Stimulated activated CD8-positive, alpha-beta memory T cell treated with anti-CD3 and anti-CD28 coated beads, Interleukin-7, amount 100 ng/mL, for 1 hour (primary cell): ENCODE data around the gene GP1BB.
"Not testable (repeated sequence)": the region's sequence is repeated elsewhere in the genome, so short reads cannot be mapped to it uniquely, and the experiment has no call there.

Source experiments
- DNase-seq, 2 donors: peaks; one replicate each; pipeline ENCODE4 v3.0.0-alpha.2; 2020; ENCODE audit warnings: low read depth in 2 of 2

GP1BB gene

DNA sequence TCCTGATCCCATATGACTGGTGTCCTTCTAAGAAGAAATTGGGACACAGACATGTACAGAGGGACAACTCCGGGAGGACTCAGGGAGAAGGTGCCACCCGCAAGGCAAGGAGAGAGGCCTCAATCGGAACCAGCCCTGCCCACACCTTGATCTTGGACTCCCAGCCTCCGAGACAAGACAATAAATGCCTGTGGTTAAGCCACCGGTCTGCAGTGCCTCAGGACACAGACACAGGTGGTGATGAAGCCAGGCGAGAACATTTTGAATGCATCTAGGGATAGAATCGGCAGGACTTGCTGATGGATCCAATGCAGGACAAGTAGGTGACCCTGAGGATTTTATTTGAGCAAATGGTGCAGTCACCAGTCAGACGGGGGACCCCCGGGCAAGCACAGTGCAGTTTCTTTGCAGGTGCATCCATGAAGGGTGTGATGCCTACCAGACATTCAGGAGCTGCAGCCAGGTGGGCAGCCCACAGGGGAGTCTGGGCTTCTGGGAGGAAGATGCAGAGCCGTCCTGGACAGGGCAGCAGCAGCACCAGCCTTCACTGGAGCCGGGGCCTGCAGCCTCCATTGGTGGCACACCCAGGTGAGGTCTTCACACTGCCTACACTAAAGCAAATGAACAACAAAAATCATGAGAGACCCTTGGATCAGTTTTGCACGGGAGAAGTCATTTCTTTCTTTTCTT, 29.2 kb upstream of the GP1BB start:
- DNase-seq, result no peak

DNA sequence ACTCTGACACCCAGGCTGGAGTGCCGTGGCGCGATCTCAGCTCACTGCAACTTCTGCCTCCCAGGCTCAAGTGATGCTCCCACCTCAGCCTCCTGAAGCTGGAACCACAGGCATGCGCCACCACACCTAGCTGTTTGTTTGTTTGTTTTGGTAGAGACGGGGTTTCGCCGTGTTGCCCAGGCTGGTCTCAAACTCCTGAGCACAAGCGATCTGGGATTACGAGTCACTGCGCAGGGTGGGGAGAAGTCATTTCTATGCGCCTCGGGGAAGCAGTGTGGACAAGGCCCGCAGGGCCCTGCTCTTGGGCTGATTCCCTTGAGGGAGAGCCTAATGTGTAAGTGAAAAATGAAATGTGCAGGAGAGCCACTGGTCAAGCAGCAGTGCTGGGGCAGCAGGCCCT, 28.6 kb upstream of the GP1BB start:
- DNase-seq, result no peak

DNA sequence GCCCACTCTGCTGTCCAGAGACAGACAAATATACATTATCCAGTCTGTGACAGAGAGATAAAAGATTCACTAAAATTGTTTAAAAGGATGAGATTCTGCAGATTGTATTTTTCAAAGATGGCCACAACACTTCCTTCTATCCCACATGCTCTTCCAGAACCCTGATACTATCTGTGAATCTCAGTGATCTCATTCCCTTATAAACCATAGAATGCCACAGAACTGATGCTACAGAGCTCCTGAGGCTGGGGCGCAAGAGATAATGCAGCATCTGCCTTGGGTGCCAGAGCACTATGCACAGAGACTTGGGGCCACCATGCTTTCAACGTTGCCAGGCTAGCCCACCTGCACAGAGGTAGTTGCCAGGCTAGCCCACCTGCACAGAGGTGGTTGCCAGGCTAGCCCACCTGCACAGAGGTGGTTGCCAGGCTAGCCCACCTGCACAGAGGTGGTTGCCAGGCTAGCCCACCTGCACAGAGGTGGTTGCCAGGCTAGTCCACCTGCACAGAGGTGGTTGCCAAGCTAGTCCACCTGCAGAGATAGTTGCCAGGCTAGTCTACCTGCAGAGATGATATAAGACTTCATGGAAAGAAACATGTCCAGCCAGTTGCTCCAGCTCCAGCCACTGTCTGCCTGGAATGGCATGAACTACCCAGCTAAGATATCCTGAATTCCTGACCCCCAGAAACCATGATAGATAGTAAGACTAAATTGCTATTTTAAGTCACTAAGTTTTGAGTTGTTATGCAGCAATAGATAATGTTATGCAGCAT, 26.6 kb upstream of the GP1BB start:
- DNase-seq, result no peak

DNA sequence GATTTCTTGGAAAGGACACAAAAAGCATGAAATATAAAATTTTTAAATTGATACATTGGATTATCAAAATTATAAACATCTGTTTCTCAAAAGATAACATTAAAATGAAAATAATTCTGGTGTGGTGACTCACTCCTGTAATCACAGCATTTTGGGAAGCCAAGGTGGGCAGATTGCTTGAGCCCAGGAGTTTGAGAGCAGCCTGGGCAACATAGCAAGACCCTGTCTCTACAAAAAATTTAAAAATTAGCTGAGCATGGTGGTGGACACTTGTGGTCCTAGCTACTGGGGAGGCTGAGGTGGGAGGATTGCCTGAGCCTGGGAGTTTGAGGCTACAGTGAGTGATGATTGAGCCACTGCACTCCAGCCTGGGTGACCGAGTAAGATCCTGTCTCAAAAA, 25.5 kb upstream of the GP1BB start:
- not testable (repeated sequence) for DNase-seq

DNA sequence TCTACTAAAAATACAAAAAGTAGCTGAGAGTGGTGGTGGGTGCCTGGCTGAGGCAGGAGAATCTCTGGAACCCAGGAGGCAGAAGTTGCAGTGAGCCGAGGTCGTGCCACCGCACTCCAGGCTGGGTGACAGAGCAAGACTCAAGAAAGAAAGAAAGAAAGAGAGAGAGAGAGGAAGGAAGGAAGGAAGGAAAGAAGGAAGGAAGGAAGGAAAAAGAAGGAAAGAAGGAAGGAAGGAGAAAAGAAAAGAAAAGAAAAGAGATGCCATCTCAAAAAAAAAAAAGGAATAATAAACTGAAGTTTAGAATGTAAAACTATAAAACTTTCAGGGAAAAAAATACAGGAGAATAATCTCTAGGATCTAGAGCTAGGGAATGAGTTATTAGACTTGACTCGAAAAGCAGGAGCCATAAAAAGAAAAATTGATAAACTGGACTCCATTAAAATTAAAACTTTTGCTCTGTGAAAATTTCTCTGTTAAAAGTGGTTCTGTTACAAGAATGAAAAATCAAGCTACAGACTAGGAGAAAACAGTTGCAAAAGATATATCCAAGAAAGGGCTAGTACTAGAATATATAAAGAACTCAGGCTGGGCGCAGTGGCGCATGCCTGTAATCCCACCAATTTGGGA, 22.4 kb upstream of the GP1BB start:
- no peak for DNase-seq

DNA sequence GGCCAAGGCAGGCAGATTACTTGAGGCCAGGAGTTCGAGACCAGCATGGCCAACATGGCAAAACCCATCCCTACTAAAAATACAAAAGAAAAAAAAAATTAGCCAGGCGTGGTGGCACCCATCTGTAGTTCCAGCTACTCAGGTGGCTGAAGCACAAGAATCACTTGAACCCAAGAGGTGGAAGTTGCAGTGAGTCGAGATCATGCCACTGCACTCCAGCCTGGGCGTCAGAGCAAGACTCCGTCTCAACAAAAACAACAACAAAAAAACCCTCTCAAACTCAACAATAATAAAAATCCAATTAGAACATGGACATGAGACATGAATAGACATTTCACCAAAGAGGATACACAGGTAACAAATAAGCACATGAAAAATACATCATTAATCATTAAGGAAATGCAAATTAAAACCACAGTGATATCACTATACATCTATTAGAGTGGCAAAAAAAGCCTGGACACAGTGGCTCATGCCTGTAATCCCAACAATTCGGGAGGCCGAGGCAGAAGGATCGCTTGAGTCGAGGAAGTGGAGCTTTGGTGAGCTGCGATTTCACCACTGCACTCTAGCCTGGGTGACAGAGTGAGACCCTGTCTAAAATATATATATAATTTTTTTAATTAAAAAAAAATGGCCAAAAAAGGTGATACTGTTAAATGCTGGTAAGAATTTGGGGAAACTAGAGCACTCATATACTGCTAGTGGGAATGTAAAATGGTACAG, 21.8 kb upstream of the GP1BB start:
- no peak for DNase-seq

DNA sequence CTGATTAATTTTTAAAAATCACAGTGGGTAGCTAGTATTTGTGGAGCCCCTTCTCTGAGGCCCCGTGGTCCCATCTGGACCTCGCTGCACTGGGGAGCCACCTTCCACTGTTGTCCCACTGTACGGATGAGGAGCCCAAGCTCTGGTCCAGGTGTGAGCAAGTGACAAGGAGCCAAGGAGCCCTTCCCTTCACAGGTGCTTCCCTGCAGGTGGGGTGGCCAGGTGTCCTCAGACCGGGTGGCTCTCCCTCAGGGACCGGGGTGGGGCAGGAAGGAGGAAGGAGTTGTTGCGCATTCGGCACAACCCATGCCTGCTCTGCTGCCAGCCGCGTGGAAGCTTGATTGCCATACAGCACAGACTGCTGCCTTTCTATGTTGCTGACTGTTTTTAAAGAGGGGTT, 19.5 kb upstream of the GP1BB start:
- DNase-seq, result no peak

DNA sequence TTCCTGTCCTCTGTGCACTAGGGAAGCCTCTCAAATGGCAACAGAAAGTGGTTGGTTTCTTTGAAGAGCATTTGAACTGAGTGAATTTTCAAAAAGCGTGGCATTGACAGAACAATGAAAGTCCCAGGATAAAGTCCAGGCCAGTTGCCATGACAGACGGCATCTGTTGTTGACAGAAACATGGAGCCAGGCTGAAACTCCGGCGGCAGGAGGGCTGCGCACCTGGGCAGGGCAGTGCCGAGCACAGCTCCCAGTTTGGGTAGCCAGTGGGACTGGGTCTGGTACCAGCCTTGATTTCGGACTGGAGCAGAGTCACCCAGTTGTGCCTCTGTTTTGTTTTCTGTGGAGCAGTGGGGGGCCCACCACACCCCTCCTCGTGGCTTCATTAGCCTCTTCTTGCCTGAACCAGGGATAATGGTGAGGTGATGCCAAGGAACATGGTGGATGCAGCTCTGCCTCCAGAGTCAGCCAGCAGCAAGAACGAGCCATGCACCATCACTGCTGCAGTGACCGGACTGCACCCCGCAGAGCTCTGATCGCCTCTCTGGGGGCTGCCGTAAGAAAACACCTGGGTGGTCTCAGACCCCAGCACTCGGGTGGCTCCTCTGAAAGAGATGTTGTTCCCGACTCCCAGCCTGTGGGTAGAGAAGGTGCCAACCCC, 18.9 kb upstream of the GP1BB start:
- no peak for DNase-seq

DNA sequence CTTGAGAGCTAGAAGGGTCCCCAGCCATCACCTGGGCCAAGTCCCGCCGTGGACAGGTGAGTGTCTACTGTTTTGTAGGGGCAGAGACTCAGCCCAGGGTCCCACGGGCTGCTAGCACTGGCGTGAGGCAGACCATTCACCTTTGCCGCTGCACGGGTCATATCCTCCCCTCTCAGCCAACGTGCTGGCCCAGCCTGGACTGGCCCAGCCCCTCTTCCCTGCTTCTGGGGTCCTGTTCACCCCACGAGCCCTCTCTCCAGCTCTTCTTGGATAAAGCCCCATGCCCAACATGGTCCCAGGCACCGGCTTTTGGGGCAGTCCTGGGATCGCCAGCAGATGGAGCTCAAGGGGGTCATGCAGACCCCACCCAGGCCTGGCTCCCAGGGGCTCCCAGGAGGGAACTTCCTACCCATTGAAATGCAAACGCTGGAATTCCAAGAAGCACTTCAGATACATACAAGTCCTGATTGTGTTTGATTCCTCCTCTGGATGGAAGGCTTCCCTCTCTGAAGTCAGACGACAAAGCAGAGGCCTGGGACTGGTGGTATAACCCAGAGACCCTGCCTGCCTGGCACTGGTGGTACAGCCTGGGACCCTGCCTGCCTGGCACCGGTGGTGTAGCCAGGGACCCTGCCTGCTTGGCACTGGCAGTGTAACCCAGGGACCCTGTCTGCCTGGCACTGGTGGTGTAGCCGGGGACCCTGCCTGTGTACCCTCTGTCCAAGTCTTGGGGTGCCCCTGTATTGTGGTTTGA, 18.0 kb upstream of the GP1BB start:
- no peak for DNase-seq

DNA sequence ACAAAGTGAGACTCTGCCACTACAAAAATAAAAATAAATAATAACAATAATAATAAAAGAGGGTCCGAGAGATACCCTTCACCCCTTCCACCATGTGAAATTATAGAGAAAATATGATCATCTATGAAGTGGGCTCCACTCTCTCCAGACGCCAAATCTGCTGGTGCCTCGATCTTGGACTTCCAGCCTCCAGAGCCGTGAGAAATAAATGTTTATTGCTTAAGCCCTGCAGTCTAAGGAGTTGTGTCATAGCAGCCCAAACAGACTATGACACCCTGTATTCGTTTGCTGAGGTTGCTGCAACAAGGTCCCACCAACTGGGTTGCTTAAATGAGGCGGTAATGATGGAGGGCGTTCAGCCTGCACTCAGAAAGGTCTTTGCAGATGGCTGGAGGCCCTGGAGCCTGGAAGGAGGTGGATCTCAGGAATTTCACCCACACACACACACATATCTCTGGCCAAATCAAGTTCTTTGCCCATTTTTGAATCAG, 16.6 kb upstream of the GP1BB start:
- no peak for DNase-seq

DNA sequence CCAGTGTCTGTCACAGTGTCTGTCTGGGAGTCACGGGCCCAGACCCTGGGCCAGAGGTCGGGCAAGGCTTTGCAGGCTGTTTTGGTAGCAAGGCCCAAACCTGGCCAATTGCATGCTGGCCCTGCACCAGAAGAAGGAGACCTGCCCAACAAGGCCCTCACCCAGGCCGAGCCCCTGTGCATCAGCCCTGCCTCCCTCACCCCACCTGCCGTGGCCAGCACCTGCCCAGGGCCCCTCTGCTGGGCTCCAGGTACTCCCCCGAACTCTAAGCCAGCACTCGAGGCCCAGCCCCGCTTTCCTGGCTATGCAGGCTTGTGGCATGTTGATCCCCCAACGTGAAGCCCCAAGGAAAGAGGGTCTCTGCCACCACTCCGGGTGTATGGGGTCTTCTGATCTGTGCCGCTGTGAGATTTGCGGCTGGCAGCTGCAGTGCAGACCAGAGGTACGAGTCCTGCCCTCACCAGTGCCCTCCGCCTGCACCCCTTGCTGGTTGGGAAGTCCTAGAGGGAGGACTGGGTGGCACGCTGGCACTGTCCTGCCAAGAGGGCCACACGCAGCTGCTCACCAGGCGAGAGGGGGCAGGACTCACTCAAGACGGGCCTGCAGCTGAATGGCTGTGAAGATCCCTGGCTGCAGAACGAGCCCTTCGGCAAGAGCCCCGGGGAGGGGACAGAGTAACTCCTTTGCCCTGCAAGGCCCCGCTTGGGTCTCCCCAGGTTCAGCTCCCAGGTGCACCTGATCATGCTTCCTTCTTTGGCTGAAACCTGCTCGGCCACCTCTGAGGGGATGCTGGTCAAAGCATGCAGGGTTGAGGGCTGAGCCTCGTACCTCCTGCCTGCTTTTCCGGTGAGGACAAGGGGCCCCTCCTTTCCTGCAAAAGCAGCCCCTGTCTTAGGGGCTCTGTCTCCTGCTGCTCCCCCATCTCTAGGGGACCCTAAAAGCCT, 15.7 kb upstream of the GP1BB start:
- no peak for DNase-seq

DNA sequence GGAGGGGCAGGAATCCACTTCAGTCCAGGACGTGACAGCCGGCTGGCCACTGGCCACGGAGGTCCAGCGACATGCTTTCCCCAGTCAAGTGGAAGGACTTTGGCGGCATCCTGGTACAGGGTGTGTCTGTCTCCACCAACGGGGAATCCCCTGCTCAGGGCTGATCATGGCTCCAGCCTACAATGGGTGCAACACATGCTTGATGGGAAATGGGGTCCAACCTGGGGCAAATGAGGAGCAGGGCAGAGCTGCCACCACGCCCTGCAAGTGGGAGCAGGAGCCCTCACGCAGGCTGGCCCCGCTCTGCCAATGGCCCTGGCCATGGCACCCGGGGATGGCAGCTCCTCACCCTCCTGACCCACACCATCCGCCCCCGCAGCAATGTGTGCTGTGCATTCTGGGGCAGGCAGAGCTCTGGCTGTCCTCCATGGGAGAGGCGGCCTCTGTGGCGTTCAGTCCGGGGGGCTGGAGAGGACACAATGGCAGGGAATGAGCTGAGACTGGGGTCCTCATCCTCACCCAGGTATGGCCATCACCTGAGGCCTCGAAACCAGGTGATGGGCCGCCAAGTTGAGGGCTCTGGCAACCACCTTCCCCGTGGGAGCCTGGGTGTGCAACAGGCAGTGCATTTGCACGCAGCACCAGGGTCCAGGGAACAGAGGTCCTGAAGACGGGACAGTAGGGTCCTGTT, 14.9 kb upstream of the GP1BB start:
- DNase-seq, result no peak

DNA sequence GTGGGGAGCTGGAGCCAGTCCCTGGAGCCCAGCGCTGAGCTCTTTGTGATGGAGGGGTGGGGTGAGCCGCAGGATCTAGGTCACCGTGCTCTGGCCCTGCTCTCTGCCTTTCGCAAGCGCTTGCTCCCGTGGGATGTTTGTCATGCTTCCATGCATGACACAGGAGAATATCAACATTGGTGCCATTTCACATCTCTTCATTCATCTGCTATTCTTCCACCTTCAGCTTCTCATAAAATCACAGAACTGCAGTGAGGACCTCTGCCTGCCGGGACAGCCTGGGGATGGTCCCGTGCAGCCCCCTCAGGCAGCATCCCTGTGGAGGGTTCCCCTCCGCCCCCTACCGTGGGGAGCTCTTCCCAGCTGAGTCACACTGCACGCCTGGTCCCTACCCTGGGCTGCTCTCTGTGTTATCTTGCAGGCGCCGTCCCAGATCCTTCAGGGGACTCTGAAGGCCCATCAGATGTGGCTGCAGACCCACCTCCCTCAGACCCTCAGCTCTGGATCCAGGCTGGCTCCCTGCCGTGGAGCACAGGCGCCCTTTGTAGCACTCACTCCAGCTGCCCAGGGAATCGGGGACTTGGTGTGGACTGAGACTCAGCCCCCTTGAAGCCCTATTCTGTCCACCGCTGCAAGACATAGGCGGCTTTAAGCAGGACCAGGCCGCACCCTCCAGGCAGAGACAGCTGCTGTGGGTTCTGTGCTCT, 14.1 kb upstream of the GP1BB start:
- no peak for DNase-seq

DNA sequence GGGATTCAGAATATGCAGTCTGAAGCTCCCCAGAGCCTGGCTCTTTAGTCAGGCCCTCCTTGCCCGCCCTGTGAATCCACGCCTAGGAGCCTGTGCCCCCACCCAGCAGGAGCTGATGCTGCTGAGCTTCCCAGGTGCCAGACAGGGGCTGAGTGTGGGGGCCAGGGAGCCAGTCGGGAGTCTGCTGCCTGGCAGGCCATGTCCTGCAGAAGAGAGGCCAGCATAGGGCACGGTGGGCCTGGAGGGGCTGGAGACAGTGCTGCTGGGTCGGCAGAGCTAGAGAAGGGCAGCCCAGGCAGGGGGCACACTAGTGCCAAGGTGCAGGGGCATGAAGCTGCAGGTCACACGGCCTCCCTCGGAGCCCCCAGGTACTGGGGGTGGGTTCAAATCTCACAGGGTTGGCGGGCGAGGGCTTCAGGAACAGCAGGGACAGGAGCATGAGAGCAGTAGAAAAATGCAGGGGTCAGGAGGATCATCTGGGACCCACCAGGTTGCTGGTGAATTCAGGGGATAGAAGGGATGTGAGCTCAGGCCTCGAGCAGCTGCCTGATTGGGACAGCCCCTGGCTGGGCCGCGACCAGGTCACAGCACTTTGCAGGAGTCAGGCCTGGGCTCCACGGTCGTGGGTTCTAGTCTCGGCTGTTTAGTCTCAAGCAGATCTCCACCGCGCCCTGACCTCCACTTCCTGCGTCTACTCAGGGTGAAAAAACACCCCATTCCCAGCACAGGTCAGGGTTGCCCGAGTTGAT, 13.1 kb upstream of the GP1BB start:
- no peak for DNase-seq

DNA sequence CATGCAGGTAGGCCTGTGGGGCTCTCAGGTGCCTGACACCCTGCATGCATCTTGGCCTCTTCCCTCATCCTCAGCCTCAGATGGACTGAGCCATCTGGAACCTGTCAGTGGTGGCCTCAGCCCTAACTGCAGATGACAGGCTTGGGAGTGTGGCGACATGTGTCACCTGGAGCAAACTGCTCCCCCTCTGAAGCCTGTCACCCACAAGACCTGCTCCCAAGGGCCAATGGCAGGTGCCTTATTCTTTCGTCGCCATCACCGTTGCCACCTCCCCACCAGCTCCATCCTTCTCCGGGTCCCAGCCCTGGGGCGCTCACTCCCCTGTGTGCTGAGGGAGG, 12.6 kb upstream of the GP1BB start:
- no peak for DNase-seq

DNA sequence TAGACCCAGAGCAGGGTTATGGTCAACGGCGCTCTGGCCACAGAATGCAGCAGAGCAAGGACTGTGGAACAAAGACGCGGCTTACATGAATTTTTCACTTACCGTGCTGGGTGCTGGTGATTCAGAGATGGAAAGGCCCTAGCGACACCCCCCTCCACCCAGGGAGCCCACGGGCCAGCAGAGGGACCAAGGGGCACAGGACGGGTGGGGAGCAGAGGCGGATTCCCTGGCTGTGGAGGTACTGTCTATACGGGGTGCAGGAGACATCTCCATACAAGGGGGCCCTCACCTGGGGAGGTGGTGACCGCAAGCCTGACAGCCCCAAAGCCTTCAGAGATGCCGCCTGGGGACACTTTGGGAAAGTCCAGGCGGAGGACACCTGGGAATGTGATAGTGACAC, 10.1 kb upstream of the GP1BB start:
- DNase-seq, result no peak

DNA sequence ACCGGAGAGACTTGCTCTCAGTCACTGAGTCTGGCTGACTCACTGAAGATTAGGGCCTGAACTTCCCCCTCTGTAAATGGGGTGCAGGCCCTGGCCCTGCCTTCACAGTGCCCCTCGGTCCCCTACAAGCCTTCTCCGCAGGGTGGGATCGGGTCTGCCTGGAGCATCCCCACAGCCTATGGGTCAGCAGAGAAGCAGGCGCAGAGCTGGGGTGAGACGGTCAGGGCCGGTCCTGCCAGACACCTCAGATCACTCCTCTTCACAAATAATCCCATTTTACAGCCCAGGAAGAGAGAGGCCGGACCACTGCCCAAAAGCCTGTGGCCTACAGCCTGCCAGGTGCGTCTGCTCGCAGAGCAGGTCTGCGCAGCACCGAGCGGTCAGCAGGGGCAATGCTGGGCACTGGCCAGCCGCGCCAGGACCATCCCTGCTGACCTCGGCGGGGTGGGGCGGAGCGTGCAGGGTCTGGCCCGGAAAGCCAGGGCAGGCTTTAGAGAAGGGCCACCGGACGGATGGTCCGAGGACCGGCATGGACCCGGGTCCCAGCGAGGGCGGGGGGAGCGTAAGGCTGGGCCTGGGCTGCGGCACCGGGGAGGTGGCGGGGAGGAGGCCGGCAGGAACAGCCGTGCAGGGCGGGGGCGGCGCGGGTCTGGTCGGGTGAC, 9.6 kb upstream of the GP1BB start:
- no peak for DNase-seq
